ENCODE results near the gene ACTL7A. TPM values are rescaled to one million over a fixed set of nuclear protein-coding genes. Genes with fewer than 3 reads are reported as not detected.

ACTL7A gene
- total RNA-seq, 1 donor from 2014 or later: not detected

- Histone ChIP-seq H3K27ac (replicated peaks) (no peak overlapping the region), H3K36me3 (peaks cover 44% of the 10 kb centered on the region), H3K27me3 (ENCODE audit: low read depth) (no peaks in the 10 kb centered on the region), H3K4me1 (peaks cover 15% of the 10 kb centered on the region), H3K9me3 (replicated peaks) (no peaks in the 10 kb centered on the region), H3K4me3 (no peak overlapping the region)
- intact Hi-C loops (cut with micrococcal nuclease): no loop called here
- TF ChIP-seq CTCF (IDR thresholded peaks at IDR 0.05; ENCODE audit: borderline replicate concordance): no peak
- no peak for DNase-seq
Measured at GRCh38 chr9:108867116-108867515, 5.0 kb downstream of the ACTL7A start.

- Histone ChIP-seq H3K4me3 (no peak overlapping the region), H3K9me3 (replicated peaks) (no peaks in the 10 kb centered on the region), H3K27me3 (ENCODE audit: low read depth) (no peaks in the 10 kb centered on the region), H3K36me3 (peaks cover 49% of the 10 kb centered on the region), H3K4me1 (peaks cover 15% of the 10 kb centered on the region), H3K27ac (replicated peaks) (no peak overlapping the region)
- no peak for TF ChIP-seq CTCF (IDR thresholded peaks at IDR 0.05; ENCODE audit: borderline replicate concordance)
- intact Hi-C loops (cut with micrococcal nuclease): no loop called here
- DNase-seq: no peak
Measured at GRCh38 chr9:108867829-108868228, 5.8 kb downstream of the ACTL7A start.

DNA sequence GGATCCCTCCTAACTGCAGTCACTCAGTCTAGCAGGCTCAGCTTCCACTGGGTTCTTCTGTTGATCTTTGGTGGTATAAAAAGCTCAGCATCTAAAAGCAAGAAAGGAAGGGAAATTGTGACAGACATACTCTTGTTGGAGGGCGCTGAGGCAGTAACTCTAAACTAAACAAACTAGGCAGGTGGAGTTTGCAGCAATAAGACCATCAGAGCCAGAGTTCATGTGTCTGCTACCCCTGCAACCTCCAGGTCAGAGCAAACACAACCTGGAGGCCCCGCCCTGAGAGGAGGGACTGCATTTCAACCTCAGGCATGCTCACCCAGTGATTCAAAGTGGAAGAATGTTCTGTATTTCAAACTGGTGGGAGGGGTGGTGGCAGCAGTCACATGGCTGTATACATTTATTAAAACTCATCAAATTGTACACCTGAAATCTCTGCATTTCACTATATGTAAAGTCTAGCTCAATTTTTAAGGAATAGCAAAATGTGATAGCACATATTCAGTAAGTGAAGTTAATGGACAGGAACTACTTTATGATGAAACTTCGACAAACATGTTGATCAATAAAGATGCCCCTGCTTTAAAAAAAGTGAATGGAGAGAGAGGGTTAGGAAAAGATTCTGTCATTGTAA, 7.1 kb downstream of the ACTL7A start:
- no peaks in the 10 kb centered on the region for H3K9me3 ChIP-seq (replicated peaks)
- no peak for DNase-seq
- peaks cover 62% of the 10 kb centered on the region for H3K36me3 ChIP-seq
- H3K4me3 ChIP-seq: no peak overlapping the region
- intact Hi-C loops (cut with micrococcal nuclease): no loop called here
- H3K4me1 ChIP-seq: peaks cover 15% of the 10 kb centered on the region
- no peaks in the 10 kb centered on the region for H3K27me3 ChIP-seq (ENCODE audit: low read depth)
- TF ChIP-seq CTCF (IDR thresholded peaks at IDR 0.05; ENCODE audit: borderline replicate concordance): no peak
- H3K27ac ChIP-seq (replicated peaks): no peak overlapping the region

GRCh38 chr9:108874058-108874788, 12.2 kb downstream of the ACTL7A start:
- intact Hi-C loops (cut with micrococcal nuclease): no loop called here
- DNase-seq: no peak
- Histone ChIP-seq H3K9me3 (replicated peaks) (no peaks in the 10 kb centered on the region), H3K27me3 (ENCODE audit: low read depth) (no peaks in the 10 kb centered on the region), H3K27ac (replicated peaks) (no peak overlapping the region), H3K4me1 (no peaks in the 10 kb centered on the region), H3K36me3 (peaks cover 97% of the 10 kb centered on the region), H3K4me3 (no peak overlapping the region)
- no peak for TF ChIP-seq CTCF (IDR thresholded peaks at IDR 0.05; ENCODE audit: borderline replicate concordance)

GRCh38 chr9:108876425-108876824, 14.4 kb downstream of the ACTL7A start:
- intact Hi-C loops (cut with micrococcal nuclease): no loop called here
- no peak overlapping the region for H3K27ac ChIP-seq (replicated peaks)
- no peak for DNase-seq
- H3K27me3 ChIP-seq (ENCODE audit: low read depth): no peaks in the 10 kb centered on the region
- H3K4me3 ChIP-seq: no peak overlapping the region
- no peaks in the 10 kb centered on the region for H3K4me1 ChIP-seq
- H3K36me3 ChIP-seq: peaks cover 96% of the 10 kb centered on the region
- H3K9me3 ChIP-seq (replicated peaks): no peaks in the 10 kb centered on the region
- TF ChIP-seq CTCF (IDR thresholded peaks at IDR 0.05; ENCODE audit: borderline replicate concordance): no peak
